ENCODE data around the gene NDUFA5.

DNA sequence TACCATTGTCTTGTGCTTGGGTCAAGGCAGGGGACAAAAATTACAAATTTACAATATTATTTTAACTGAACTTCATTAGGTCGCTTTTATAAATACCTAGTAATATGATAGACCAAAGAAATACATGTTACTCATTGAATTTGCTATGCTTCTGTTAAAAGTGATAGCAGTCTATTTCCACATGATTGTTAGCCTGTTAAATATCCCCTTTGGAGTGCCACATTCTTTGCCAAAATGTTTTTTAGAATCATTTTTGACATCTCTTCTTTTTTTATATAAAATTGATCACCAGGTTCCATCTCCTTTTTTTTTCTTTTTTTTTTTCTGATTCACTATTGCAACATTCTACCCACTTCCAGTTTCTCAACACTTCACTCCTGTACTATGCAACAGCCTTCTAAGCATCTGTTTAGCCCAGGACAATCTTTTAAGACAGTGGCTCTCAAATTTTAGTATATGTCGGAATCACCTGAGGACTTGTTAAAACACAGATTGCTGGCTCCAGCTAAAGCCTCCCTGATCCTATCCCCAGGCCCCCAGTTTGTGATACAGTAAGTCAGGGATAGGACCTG is 16.4 kb upstream of the NDUFA5 start:
- TF ChIP-seq, protein P1, sequence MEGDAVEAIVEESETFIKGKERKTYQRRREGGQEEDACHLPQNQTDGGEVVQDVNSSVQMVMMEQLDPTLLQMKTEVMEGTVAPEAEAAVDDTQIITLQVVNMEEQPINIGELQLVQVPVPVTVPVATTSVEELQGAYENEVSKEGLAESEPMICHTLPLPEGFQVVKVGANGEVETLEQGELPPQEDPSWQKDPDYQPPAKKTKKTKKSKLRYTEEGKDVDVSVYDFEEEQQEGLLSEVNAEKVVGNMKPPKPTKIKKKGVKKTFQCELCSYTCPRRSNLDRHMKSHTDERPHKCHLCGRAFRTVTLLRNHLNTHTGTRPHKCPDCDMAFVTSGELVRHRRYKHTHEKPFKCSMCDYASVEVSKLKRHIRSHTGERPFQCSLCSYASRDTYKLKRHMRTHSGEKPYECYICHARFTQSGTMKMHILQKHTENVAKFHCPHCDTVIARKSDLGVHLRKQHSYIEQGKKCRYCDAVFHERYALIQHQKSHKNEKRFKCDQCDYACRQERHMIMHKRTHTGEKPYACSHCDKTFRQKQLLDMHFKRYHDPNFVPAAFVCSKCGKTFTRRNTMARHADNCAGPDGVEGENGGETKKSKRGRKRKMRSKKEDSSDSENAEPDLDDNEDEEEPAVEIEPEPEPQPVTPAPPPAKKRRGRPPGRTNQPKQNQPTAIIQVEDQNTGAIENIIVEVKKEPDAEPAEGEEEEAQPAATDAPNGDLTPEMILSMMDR (IDR thresholded peaks at IDR 0.05), result no peak
- no peak for TF ChIP-seq POLR2A (IDR thresholded peaks at IDR 0.05)
